HepG2 (cell line): Measurements from ENCODE around the gene PAK1. TPM values are rescaled to one million over a fixed set of nuclear protein-coding genes. Genes with fewer than 3 reads are reported as not detected.

ENCODE experiments used
- ETV5 ChIP-seq: IDR thresholded peaks from 2 replicates; pipeline ENCODE4 v1.6.1; 2018; ENCODE audit warnings: missing biosample characterization, missing genetic modification reagents, inconsistent platforms, borderline replicate concordance
- GABPA ChIP-seq, 2 experiments: IDR thresholded peaks; 2 replicates each; pipeline ENCODE4 v1.6.1; 2011 to 2016; ENCODE audit warnings: low read depth in 2 of 2, low read length in 1 of 2, missing biosample characterization in 1 of 2, missing genetic modification characterization in 1 of 2
- KMT2A ChIP-seq: sonication (generic); formaldehyde crosslinking; IDR thresholded peaks from 2 replicates; pipeline ENCODE4 v1.4.0; 2020; ENCODE audit warnings: missing genetic modification reagents
- MXD1 ChIP-seq: sonication (generic); formaldehyde crosslinking; IDR thresholded peaks from 2 replicates; pipeline ENCODE4 v1.4.0; 2020; ENCODE audit warnings: mild to moderate bottlenecking, missing genetic modification reagents
- SYNCRIP ChIP-seq: fragments of 200-400 bp; formaldehyde crosslinking; IDR thresholded peaks from 2 replicates; pipeline ENCODE4 v1.6.1; 2018; ENCODE audit warnings: mild to moderate bottlenecking, low read depth, low read length; ENCODE audit not compliant: insufficient read depth
- ZFP41 ChIP-seq: sonication (generic); formaldehyde crosslinking; IDR thresholded peaks from 2 replicates; pipeline ENCODE4 v1.4.0; 2020; ENCODE audit warnings: mild to moderate bottlenecking, missing genetic modification reagents, borderline replicate concordance
- ZNF124 ChIP-seq: sonication (generic); formaldehyde crosslinking; IDR thresholded peaks from 2 replicates; pipeline ENCODE4 v1.4.0; 2020; ENCODE audit warnings: missing genetic modification reagents
- ZNF407 ChIP-seq: sonication (generic); formaldehyde crosslinking; IDR thresholded peaks from one replicate; pipeline ENCODE4 v1.5.1; 2020; ENCODE audit warnings: mild to moderate bottlenecking, missing genetic modification reagents; ENCODE audit errors: not compliant biosample characterization
- ZNF652 ChIP-seq: IDR thresholded peaks from 2 replicates; pipeline ENCODE4 v1.6.1; 2016; ENCODE audit warnings: low read depth, borderline replicate concordance
- ZNF672 ChIP-seq: sonication (generic); formaldehyde crosslinking; IDR thresholded peaks from 2 replicates; pipeline ENCODE4 v1.8.1; 2022; ENCODE audit warnings: missing genetic modification reagents
- ZNF768 ChIP-seq: sonication (generic); formaldehyde crosslinking; IDR thresholded peaks from 2 replicates; pipeline ENCODE4 v1.4.0; 2020; ENCODE audit warnings: missing genetic modification reagents
- polyA plus RNA-seq, 8 experiments: library from polyadenylated mRNA; depleted of rRNA in 3 of 8; stranded (reverse) in 7 of 8; unstranded in 1 of 8; fragments of >200 nt; fragmentation: Illumina TruSeq in 4 of 8; extraction: Trizol in 4 of 8; gene quantifications; 2 replicates each; pipeline versions ENCODE4 v1.2.1 to v1.2.3, GENCODE V29; 2011 to 2016; ENCODE audit warnings: low read depth in 4 of 8, missing spikeins in 1 of 8, mixed read lengths in 1 of 8; ENCODE audit not compliant: insufficient read depth in 1 of 8
- total RNA-seq, 5 experiments: library from RNA; depleted of rRNA; stranded (reverse); fragments of >200 nt; fragmentation: Illumina TruSeq; extraction: Trizol; gene quantifications; 2 replicates each; pipeline ENCODE4 v1.2.3, GENCODE V29; 2016; ENCODE audit warnings: low read depth in 1 of 5
- TF ChIP-seq, protein P1 (sequence below): sonication (generic); formaldehyde crosslinking; IDR thresholded peaks from 2 replicates; pipeline ENCODE4 v1.4.0; 2020; ENCODE audit warnings: missing genetic modification reagents
- TF ChIP-seq, protein P2 (sequence below): sonication (generic); formaldehyde crosslinking; IDR thresholded peaks from 2 replicates; pipeline ENCODE4 v1.4.0; 2020; ENCODE audit warnings: missing genetic modification reagents
- TF ChIP-seq, protein P3 (sequence below): sonication (generic); formaldehyde crosslinking; IDR thresholded peaks from 2 replicates; pipeline ENCODE4 v1.8.0; 2023; ENCODE audit warnings: mild to moderate bottlenecking, missing genetic modification reagents

The PAK1 gene
- total and polyA plus RNA-seq, 2 of the 13 experiments (the other 11 are each of a cell fraction or from before 2014, with no cell fraction given) = 1.5 to 4.3 TPM

DNA sequence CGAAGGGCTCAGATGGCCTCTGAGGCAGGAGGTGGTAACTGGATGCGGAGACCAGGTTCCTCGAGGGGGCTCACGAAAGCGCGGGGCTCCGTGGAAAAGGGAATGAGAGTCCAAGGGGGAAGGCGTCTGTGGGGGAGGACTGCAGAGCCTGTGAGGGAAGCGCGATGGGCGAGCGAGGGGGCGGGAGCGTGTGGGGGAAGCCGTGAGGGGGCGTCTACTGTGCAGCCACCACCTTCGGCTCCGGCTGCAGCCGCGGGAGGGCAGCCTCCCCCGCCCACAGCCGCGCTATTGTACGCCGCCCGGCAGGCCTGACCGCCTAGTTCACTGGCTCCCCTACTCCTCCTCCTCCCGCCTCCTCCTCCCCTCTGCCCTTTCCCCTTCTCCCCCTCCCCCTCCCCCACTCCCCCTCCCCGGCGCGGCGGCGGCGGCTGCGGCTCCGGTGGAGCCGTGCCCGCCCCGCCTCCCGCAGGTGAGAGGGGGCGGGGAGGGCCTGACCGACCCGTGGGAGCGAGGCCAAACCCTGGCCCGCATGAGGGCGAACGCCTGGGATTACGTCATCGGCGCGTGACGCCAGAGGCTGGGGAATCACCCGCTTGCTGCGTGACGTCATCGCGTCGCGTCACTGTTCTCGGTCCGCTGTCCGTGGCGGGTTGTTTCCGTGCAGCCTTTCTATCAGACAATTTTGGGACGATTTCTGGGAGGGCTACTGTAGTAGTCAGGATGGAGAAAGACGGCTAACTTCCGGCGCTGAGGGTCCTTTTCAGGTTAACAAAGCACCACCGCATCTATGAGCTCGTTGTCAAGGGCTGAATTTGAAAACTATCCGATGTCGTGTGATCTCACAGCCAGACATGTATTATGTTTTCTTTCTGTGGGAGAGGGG lies at the start of gene PAK1 (continued):
- TF ChIP-seq, protein P1, sequence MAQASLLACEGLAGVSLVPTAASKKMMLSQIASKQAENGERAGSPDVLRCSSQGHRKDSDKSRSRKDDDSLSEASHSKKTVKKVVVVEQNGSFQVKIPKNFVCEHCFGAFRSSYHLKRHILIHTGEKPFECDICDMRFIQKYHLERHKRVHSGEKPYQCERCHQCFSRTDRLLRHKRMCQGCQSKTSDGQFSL (CRISPR knock-in tag) = no peak
- TF ChIP-seq ZNF652 (no peak), ZNF124 (CRISPR knock-in tag) (no peak), MXD1 (CRISPR knock-in tag) (0 out of 2 replicates have a peak, but pooled peaks have one; percentile 44), ZFP41 (CRISPR knock-in tag) (no peak), GABPA (IDR thresholded peaks at IDR 0.05; ENCODE audit: low read depth, low read length) (no peak), GABPA (CRISPR knock-in tag; IDR thresholded peaks at IDR 0.05; ENCODE audit: low read depth) (no peak; the same call in 1 of the 2 replicates), ZNF407 (CRISPR knock-in tag) (no peak), SYNCRIP (no peak), ZNF768 (CRISPR knock-in tag) (peak; percentile 36; the same call in 1 of the 2 replicates), ZNF672 (no peak), KMT2A (CRISPR knock-in tag) (no peak), ETV5 (CRISPR knock-in tag) (peak; percentile 25; the same call in 1 of the 2 replicates)
- TF ChIP-seq, protein P2, sequence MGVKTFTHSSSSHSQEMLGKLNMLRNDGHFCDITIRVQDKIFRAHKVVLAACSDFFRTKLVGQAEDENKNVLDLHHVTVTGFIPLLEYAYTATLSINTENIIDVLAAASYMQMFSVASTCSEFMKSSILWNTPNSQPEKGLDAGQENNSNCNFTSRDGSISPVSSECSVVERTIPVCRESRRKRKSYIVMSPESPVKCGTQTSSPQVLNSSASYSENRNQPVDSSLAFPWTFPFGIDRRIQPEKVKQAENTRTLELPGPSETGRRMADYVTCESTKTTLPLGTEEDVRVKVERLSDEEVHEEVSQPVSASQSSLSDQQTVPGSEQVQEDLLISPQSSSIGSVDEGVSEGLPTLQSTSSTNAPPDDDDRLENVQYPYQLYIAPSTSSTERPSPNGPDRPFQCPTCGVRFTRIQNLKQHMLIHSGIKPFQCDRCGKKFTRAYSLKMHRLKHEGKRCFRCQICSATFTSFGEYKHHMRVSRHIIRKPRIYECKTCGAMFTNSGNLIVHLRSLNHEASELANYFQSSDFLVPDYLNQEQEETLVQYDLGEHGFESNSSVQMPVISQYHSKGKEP = no peak
- TF ChIP-seq, protein P3, sequence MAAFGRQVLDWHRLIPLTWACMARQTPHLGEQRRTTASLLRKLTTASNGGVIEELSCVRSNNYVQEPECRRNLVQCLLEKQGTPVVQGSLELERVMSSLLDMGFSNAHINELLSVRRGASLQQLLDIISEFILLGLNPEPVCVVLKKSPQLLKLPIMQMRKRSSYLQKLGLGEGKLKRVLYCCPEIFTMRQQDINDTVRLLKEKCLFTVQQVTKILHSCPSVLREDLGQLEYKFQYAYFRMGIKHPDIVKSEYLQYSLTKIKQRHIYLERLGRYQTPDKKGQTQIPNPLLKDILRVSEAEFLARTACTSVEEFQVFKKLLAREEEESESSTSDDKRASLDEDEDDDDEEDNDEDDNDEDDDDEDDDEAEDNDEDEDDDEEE = 0 out of 2 replicates have a peak, but pooled peaks have one; percentile 33
